Testis (tissue), 5 donors: ENCODE results near the gene MFN1. TPM values are rescaled to one million over a fixed set of nuclear protein-coding genes. Genes with fewer than 3 reads are reported as not detected.

ENCODE experiments used
- DNase-seq: peaks from one replicate; pipeline ENCODE4 v3.0.0-alpha.2; 2019
- H3K27ac ChIP-seq, 2 donors: fragments of 200-600 bp; sonication (generic); one replicate each; pipeline ENCODE4 v1.5.1; 2019
- H3K27me3 ChIP-seq: fragments of 200-600 bp; sonication (generic); one replicate; pipeline ENCODE4 v1.5.1; 2019
- H3K36me3 ChIP-seq: fragments of 200-600 bp; sonication (generic); one replicate; pipeline ENCODE4 v1.5.1; 2017; ENCODE audit warnings: low read depth; ENCODE audit errors: missing control alignments
- H3K4me1 ChIP-seq: fragments of 200-600 bp; sonication (generic); one replicate; pipeline ENCODE4 v1.5.1; 2019
- H3K4me3 ChIP-seq, 2 donors: fragments of 200-600 bp; sonication (generic); one replicate each; pipeline ENCODE4 v1.5.1; 2017 to 2019
- H3K9me3 ChIP-seq: fragments of 200-600 bp; sonication (generic); one replicate; pipeline ENCODE4 v1.5.1; 2017
- CTCF ChIP-seq, 3 experiments: fragments of 450-650 bp in 2 of 3; fragments of 200-600 bp in 1 of 3; sonication (generic) in 1 of 3; IDR thresholded peaks; one replicate each; pipeline ENCODE4 v1.5.1; 2016 to 2019; ENCODE audit warnings: antibody characterized with exemption in 3 of 3, mild to moderate bottlenecking in 2 of 3, moderate library complexity in 1 of 3
- POLR2A ChIP-seq: fragments of 450-650 bp; IDR thresholded peaks from one replicate; pipeline ENCODE4 v1.6.1; 2017; ENCODE audit warnings: antibody characterized with exemption, mild to moderate bottlenecking, moderate library complexity
- WGBS, 2 donors: methylation state at CpG; one replicate each; pipeline ENCODE4 v1.1.5; 2018; 5-methylcytosine and 5-hydroxymethylcytosine counted together
- intact Hi-C: fragments of 100-400 bp; cut with DNase I; formaldehyde crosslinking; loops from one replicate; pipeline ENCODE4 v1.15.1; 2023; ENCODE audit warnings: low total_unique reads
- long read RNA-seq, 2 donors: transcript quantifications; one replicate each; lab custom pipeline, GENCODE V29; 2026
- polyA plus RNA-seq: library from polyadenylated mRNA; stranded (reverse); fragments of 350-450 nt; fragmentation: Illumina TruSeq; extraction: RNeasy Lipid Tissue Mini Kit (QIAGEN cat#74804); gene quantifications from one replicate; pipeline ENCODE4 v1.2.3, GENCODE V29; 2014; ENCODE audit warnings: low read depth, low replicate concordance; ENCODE audit not compliant: insufficient read depth
- total RNA-seq, 2 donors: library from RNA; depleted of rRNA; stranded (reverse); fragments of >200 nt; gene quantifications; one replicate each; pipeline ENCODE4 v1.2.3, GENCODE V29; 2016

The MFN1 gene
- total RNA-seq, result 10 to 100 TPM; 39.5 to 50.9 TPM
- 23.1 TPM for polyA plus RNA-seq
- long read RNA-seq, donor 1, full-length matches to known transcripts, result 4 of 4 reads
- long read RNA-seq, donor 1, partial matches to known transcripts, result 0 of 4 reads
- long read RNA-seq, donor 1, other reads (novel, unspliced or antisense), result 0 of 4 reads
- long read RNA-seq, donor 2, full-length matches to known transcripts, result 2 of 2 reads
- long read RNA-seq, donor 2, partial matches to known transcripts, result 0 of 2 reads
- long read RNA-seq, donor 2, other reads (novel, unspliced or antisense), result 0 of 2 reads

GRCh38 chr3:179347345-179348194 lies at the start of gene MFN1:
TSS of gene MFN1 (plus strand) at chr3:179347709. CDS start at chr3:179348852, 1,143 bp downstream.
- Histone ChIP-seq H3K9me3 (no peaks in the 10 kb centered on the region), H3K27ac (peak within 1 kb of the TSS; percentile 61 to 91), H3K36me3 (no peaks in the 10 kb centered on the region), H3K4me1 (peaks cover 7% of the 10 kb centered on the region), H3K27me3 (no peaks in the 10 kb centered on the region), H3K4me3 (peak within 1 kb of the TSS; percentile 91 to 96)
- intact Hi-C loops, result no loop called here
- peak; percentile 98 for DNase-seq
- WGBS, 2 donors, result 0 to 1% methylated on average over 46 to 59 of the region's 63 CpGs
- TF ChIP-seq CTCF (IDR thresholded peaks at IDR 0.05), result no peak
- peak; percentile 47 for TF ChIP-seq POLR2A

- Histone ChIP-seq H3K36me3 (no peaks in the 10 kb centered on the region), H3K4me3 (no peak overlapping the region), H3K9me3 (no peaks in the 10 kb centered on the region), H3K4me1 (no peaks in the 10 kb centered on the region), H3K27ac (peak overlapping the region in 1 of 2 donors; percentile 29), H3K27me3 (no peaks in the 10 kb centered on the region)
- 66 to 77% methylated on average over 5 of the region's 5 CpGs for WGBS, 2 donors
- no peak for DNase-seq
- TF ChIP-seq POLR2A, result no peak
- no peak for TF ChIP-seq CTCF (IDR thresholded peaks at IDR 0.05)
- intact Hi-C loops, result no loop called here
These were observed 49.4 kb upstream of the MFN1 start for GRCh38 chr3:179297971-179298725.

GRCh38 chr3:179299316-179299715 lies 48.2 kb upstream of the MFN1 start:
- TF ChIP-seq POLR2A, result no peak
- no peak for TF ChIP-seq CTCF (IDR thresholded peaks at IDR 0.05)
- H3K4me1 ChIP-seq, result no peaks in the 10 kb centered on the region
- H3K9me3 ChIP-seq, result no peaks in the 10 kb centered on the region
- H3K27me3 ChIP-seq, result no peaks in the 10 kb centered on the region
- H3K27ac ChIP-seq, result no peak overlapping the region
- WGBS, 2 donors, result 91 to 95% methylated on average over 2 of the region's 2 CpGs
- intact Hi-C loops, result no loop called here
- H3K36me3 ChIP-seq, result no peaks in the 10 kb centered on the region
- no peak overlapping the region for H3K4me3 ChIP-seq
- DNase-seq, result no peak

- H3K27ac ChIP-seq, result peak overlapping the region in 1 of 2 donors; percentile 32
- 79 to 88% methylated on average over 5 of the region's 5 CpGs for WGBS, 2 donors
- intact Hi-C loops, result no loop called here
- H3K9me3 ChIP-seq, result no peaks in the 10 kb centered on the region
- H3K27me3 ChIP-seq, result no peaks in the 10 kb centered on the region
- no peaks in the 10 kb centered on the region for H3K4me1 ChIP-seq
- TF ChIP-seq POLR2A (no peak), CTCF (IDR thresholded peaks at IDR 0.05) (no peak)
- no peaks in the 10 kb centered on the region for H3K36me3 ChIP-seq
- H3K4me3 ChIP-seq, result no peak overlapping the region
- no peak for DNase-seq
These were observed 47.4 kb upstream of the MFN1 start for GRCh38 chr3:179299999-179300613.
